GM19351 (cell line): Measurements from ENCODE around the gene UST.
A peak's percentile ranks its signal among the peaks of the same experiment; 100 is the strongest.

Experiments used
- ATAC-seq: cut with Tn5 transposase; IDR thresholded peaks from one replicate; pipeline ENCODE4 v1.9.1; 2021; ENCODE audit warnings: mild to moderate bottlenecking, moderate library complexity; ENCODE audit not compliant: unreplicated experiment

The UST gene, protein sequence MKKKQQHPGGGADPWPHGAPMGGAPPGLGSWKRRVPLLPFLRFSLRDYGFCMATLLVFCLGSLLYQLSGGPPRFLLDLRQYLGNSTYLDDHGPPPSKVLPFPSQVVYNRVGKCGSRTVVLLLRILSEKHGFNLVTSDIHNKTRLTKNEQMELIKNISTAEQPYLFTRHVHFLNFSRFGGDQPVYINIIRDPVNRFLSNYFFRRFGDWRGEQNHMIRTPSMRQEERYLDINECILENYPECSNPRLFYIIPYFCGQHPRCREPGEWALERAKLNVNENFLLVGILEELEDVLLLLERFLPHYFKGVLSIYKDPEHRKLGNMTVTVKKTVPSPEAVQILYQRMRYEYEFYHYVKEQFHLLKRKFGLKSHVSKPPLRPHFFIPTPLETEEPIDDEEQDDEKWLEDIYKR

DNA sequence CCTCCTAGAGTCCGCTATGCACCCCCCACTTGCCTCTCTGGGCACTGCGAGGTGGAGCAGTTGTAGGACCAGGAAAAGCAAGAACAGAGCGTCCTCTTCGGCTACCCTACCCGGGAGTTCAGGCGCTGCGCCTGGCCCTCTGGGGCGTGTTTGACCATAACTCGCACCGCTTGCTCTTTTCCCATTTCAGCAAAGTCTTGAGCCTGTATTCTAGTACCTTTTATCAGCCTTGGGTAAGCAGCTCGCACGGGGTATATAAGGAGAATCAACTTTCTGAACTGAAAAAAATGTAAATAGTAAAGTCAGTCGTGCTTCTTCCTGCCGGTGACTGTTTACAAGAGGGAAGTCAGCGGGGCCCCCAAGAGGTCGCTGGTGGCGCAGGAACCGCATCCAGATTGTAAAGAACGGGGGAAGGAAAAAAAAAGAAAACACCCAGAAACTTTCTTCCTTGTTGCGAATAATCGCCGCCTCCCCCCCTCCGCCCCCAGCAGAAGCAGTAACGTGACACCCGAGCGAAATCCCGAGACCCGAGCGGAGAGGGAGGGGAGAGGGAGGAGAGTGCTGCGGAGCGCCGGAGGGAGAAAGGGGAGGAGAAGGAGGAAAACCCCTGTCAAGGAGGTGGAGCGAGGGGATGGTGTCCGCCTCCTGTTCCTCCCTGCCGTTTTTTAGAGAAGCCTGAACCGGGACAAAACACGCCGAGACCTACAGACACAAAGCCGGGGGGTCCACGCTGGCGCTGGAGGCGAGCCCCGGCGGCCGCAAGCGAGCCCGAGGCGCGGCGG is at the start of gene UST:
Gene UST, plus strand, starts transcription at position 668 of the 782 bp plus-strand sequence. CDS start 401 bp downstream, outside the sequence.
- ATAC-seq: peak; percentile 43

DNA sequence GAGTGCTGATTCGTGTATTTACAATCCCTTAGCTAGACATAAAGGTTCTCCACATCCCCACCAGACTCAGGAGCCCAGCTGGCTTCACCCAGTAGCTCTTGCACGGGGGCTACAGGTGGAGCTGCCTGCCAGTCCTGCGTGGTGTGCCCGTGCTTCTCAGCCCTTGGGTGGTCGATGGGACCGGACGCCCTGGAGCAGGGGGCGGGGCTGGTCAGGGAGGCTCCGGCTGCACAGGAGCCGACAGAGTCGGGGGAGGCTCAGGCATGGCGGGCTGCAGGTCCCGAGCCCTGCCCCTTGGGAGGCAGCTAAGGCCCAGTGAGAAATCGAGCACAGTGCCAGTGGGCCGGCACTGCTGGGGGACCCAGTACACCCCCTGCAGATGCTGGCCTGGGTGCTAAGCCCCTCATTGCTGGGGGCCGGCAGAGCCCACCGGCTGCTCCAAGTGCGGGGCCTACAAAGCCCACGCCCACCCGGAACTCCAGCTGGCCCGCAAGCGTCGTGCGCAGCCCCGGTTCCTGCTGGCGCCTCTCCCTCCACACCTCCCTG is 48.9 kb upstream of the UST start:
- ATAC-seq: no peak

DNA sequence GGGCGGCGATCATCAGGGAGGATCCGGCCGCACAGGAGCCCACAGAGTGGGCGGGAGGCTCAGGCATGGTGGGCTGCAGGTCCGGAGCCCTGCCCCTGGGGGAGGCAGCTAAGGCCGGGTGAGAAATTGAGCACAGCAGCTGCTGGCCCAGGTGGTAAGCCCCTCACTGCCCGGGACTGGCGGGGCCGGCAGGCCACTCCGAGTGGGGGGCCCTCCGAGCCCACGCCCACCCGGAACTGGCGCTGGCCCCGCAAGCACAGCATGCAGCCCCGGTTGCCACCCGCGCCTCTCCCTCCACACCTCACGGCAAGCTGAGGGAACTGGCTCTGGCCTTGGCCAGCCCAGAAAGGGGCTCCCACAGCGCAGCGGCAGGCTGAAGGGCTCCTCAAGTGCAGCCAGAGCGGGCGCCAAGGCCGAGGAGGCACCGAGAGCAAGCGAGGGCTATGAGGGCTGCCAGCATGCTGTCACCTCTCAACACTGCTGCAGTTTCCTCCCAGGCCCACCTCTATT is 48.1 kb upstream of the UST start:
- ATAC-seq: no peak

DNA sequence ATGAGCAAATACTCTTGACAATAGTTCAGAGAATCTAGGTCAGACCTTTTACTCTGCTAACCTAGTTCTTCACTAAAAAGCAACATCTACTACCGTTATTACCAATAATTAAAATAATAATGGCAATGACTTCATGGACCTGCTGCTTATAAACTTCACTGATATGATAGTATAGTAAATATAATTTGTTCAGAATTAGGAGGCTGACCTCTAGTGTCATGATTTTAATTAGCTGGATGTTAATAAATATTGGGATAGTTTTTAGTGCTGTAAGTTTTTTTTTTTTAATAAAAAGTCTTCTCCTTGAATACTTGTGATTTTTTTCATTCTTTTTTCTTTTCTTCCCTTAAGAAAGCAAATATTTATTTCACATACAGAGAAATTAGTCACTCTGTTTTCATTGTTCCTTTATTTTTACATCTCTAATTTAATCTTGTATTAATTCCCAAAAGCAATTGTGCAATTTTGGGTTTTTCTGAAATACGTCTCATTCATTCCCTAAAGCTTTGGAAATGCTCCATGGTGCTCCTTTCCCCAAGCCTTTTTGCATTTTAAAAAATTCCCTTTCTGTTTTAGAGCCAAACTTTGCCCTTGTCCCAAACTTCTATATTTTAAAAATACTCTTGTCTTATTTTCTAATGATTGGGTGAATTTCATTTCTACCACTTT is 46.6 kb upstream of the UST start:
- ATAC-seq: no peak

DNA sequence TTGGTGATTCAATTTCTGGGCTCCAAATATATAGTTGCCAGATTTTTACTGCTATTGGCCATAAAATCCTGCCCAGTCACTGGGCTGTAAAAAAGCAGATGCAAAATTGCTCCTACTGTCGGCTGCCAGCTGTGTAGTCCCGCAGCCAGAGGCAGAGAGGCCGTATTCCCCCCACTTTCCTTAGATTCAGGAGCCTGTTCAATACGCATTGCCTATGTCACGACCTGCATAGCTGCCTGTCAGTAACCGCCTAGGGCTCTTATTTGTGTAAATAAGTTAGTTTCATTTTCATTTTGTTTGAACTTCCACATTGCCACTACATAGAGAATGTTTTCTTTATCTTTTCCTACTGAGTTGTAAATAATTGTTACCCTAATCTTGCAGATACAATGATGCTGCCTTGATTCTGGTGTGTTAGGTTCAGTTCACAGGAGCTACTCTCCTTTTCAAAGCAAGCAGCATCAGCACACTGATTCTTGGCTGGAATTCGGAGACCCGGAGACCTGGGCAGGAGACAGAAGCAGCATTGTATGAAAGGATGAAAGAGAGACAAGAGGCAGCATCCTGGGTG is 46.0 kb upstream of the UST start:
- peak; percentile 77 for ATAC-seq

DNA sequence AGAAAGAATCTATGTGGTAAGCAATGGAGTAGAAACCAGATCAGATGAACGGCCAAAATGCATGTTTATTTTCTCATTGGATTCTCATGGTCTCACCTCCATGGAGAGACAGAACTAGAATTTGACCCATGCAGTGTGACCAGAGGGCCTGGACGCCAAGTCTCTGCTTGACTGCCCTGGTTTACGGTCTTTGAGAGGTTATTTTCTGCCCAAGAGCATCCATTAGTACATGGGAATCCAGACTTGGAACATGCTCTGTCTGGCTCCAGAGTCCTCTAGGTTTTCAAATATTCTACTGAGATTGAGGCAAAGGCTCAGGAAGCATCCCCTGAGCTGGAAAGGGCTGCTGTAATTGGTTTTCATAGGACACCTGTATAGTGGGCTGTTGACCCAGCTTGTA is 45.5 kb upstream of the UST start:
- no peak for ATAC-seq

DNA sequence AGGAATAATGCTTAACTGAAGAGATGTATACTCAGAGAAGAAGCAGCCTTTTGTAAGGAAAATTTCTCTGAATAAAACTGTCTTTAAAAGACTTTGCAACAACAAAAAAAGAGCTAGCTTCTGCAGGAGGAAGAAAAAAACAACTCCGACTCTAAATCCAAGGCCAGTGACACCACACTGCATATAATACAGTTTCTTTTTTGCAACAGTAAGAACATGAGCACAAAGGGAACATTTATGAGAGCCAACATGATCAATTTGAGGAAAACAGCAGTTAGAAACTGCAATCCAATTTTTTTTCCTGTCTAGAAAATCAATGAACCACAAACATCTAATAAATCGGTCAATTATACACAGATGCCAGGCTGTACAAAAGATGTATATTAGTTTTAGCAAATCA is 42.9 kb upstream of the UST start:
- ATAC-seq: no peak

DNA sequence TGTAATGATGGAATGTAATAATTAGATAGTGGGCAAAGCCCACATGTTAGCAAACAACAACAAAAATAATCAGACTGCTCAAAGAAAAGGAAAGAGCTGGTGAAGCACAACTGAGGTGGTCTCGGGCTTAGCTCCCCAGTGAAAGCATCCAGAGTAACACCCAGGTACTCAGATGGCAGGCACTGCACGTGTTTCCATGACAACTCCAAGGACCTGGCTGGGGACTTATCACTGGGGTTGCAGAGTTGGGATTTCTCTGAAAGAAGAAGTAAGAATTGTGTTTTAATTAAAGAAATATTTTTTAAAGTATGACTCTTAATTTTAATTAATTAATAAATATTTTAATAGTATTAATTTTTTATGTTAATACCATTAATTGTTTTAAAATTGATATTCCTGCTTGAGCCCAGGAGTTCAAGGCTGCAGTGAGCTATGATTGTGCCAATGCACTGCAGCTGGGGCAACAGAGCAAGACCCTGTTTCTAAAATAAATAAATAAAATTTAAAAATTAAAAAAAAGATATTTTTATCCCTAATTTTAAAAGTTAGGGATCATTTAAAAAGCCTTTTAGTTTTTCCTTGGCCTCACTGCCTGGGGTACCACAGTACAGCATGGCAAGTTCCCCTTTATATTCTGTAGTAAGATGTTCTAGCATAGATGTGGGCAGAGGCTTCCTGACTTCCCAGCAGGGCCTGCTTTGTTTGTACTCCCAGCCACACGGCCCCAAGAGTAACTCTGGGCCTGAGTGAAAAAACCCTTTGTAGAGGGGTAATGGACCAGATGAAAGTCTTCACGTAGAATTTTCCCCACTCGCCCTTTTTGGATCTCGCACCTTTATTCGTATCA is 42.2 kb upstream of the UST start:
- no peak for ATAC-seq

DNA sequence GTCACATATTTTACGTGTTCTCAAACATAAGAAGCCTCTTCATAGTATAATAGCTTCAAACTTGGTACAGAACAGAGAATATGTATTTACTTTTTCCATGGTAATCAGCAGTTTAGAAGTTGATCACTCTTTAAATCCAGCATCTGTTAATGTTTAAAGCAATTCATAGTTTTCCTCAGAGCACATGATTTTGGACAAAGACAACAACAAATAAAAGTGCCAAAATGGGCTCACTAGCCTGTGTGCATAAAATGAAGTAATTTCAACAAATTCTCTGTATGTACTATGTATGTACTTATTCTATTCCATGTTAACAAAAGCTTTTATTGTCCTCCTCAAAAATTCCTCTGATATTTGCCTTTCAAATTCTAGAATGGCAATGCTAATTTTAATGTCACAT is 38.1 kb upstream of the UST start:
- no peak for ATAC-seq

DNA sequence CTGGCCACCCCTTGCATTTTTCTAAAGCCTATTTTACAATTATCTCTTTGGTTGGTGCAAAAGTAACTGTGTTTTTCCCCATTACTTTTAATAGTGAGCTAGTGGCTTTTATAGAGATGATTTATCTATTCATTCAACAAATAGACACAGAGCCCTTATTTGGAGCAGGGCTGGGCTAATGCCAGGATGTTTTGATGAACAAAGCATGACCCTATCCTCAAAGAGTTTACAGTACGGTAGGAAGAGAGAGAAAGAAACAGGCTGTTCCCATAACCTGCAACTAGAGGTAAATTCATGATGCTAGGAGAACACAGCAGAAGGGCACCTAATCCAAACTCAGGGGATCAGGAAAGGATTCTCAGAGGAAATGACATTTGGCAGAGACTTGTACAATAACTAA is 37.3 kb upstream of the UST start:
- no peak for ATAC-seq

DNA sequence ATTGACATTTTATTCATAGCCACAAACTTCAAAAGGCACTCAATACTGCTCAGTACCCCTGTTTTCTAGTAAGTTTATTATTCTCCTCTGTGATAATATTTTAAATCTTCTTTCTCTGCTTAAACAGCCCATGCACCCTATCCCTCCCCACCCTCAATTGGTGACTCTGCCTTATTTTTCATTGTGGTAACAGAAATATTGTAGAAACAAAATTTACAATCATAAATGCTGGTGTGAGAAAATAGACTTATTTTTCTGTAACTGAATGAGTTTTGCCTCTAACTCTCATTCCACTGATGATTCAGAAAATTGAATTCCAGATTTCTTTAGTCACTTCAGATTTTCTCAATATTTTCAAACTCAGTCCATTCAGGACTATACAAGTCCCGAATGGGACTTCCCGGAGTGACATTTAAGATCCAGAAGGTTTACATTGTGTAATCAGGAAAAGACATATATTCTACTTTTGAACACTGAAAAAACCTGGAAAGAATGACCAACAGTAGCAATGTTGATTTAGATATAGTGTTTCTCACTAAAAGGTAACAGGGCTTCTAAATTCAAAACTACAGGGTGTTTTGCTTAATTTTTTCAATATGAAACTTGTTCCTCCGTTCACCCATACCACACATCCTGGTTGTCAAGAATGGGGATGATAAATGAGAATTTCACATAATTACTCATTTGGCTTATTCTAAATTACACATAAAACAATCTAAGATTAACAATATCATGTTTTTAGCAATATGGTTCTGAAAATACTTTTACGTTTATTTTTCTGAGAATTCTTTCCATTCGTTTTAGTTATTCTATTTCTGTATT is 34.8 kb upstream of the UST start:
- ATAC-seq: no peak

DNA sequence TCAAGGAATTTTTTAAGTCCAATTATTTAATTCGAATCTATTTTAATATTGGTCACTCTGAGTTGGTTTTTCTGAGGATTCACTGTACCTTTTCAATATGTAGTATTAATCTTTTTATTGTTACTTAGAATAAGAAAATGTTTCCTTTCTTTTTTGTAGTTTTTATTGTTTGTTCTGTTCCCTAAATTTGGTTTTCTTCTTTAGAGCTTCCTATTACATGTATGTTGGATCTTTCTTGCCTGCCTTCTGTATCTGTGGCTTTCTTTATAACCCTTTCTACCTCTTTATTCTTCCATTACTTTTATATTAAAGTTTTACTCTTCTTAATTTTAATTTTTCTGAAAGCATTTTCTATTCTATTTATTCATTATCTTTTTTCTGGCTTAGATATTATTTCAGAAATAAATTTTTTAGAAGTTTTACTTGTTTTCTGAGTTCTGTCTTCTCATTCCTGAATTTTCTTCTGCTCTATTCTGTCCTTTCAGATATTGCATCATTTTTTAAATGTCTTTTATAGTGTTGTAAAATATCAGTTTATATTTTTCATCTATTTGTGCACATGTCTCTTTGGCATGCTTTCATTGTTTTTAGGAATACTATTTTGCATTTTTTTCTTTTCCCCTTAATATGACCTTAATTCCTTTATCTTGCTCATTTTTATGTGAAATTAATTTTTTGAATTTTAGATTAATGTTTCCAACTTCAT is 33.6 kb upstream of the UST start:
- ATAC-seq: no peak

DNA sequence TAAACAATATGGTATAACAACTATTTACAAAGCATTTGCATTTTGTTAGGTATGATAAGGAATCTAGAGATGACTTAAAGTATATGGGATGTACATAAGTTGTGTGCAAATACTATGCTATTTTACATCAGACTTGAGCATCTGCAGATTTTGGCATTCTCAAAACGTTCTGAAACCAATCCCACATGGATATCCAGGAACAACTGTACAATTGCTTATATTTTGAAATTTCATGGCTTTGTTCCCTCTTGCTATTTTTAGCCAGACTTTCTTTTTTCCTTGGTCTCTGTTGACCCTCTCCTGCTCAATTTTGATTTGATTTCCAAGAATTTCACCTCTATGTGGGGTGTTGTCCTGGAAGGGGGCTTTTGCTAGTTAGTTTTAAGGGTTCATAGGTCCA is 32.9 kb upstream of the UST start:
- no peak for ATAC-seq

DNA sequence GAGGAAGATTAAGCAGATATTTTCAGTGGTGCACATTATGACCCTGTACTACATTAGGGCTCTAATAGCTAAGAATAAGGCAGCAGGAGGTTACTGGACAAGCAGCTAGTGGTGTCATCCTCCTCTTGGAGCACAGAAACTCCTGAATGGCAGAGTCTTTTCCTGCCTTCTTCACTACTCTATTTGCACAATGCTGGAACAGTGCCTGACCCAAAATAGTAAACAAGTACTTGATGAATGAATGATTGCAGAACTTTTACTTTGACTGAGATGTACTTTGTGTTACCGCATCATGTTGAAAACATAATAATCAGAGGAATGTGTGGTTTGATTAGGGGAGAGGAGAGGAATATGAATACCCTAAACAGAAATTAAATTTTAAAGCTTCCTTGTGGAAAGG is 30.0 kb upstream of the UST start:
- ATAC-seq: no peak

DNA sequence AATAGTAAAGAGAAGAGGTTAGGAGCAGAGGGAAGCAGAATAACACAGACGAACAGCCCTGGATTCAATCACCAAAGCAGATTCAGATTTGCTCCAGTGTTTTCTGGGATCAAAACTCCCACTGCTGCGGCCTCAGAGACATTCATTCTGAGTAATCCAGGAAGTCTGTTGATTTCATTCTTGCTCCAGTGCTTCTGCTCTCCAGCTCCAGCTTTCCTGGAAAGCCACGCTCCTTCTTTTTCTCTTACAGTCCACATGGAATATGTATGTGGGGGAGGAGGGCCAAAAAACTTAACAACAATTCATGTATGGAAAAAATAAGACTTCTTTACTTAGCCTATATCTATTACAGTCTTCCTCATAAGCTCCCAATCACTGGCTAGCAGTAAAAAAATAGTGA is 26.4 kb upstream of the UST start:
- no peak for ATAC-seq

DNA sequence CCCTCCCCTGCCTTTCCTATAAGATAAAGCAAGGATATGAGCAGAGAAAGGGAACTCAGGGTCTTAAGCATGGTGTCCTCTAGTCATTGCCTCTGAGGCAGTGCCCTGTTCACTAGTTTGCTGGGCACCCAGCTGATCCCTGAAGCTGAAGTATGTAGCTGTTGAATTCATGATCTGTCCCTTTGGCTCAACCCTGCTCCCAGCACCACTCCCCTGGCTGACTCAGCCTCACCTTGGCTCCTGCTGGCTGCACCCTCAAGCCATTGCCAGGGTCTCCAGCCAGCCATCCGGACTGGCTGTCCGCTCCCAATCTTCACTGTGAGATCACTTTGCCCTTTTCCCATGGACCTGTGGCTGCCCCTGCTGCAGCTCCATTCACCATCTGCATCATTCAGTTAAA is 25.9 kb upstream of the UST start:
- ATAC-seq: no peak

DNA sequence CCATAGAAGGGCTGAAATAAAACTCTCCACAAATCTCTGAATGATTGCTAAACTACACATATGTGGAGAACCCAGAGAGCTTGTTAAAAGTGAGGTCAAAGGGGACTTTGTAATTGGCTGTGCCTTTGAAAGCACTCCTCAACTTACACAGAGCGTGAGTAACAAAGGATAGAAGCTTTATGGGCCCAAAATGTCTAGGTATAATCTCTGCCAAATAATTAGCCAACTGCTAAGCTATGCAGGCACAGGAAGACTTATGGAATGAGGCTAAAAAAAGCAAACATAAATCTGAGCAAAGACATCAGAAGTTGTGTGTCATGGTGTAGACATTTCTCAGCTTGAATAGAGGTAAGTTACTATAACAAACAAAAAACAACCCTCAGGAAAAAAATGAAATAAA is 23.3 kb upstream of the UST start:
- ATAC-seq: no peak

DNA sequence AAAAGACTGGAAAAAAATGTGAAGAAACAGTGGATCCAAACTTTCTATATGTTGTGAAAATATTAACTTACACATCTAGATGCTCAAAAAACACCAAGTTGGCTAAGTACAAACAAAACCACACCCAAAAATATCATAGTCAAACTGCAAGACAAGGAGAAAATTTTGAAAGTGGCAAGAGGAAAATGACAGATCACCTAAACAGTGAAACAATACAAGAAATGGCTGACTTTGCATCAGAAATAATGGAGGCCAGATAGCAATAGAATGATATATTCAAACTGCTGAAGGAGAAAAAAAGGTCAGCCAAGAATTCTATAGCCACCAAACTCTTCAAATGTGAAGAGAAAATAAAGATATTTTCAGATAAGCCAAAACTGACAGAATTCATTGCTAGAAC is 22.4 kb upstream of the UST start:
- ATAC-seq: no peak

DNA sequence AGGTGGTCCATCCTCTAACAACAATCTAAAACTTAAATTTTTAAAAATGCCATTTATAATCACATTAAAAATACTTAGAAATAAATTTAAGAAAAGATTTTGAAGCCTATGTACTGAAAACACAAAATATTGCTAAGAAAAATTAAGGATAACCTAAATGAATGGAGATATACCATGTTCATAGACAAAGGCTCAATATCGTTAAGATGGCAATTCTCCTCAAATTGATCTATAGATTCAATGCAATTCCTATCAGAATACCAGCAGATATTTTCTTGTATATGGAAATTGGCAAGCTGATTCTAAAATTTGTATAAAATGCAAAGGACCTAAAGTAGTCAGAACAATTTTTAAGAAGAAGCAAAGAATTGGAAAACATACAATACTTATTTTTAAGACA is 19.7 kb upstream of the UST start:
- no peak for ATAC-seq
